Activated CD4-positive, alpha-beta T cell treated with anti-CD3 and anti-CD28 coated beads for 4 hours (primary cell): ENCODE results near the gene ADARB2.

Experiments
- DNase-seq, 2 donors: peaks; one replicate each; pipeline ENCODE4 v3.0.0-alpha.2; 2020

The ADARB2 gene

DNA sequence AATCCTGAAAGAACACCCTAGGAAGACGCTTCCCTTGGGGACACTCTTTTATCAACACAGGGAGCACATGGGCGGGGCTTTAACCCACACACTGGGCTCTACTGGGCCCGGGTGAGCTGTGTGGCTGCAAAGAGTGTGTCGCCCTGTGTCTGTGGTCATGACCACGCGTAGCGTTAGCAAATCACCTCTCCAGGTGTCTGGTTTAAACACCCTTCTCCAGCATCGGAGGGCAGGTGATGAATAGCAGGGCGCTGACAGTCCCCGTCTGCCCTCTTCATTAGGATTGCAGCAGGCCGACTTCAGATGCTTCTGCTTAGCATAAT is 127.7 kb downstream of the ADARB2 start:
- DNase-seq, result no peak

DNA sequence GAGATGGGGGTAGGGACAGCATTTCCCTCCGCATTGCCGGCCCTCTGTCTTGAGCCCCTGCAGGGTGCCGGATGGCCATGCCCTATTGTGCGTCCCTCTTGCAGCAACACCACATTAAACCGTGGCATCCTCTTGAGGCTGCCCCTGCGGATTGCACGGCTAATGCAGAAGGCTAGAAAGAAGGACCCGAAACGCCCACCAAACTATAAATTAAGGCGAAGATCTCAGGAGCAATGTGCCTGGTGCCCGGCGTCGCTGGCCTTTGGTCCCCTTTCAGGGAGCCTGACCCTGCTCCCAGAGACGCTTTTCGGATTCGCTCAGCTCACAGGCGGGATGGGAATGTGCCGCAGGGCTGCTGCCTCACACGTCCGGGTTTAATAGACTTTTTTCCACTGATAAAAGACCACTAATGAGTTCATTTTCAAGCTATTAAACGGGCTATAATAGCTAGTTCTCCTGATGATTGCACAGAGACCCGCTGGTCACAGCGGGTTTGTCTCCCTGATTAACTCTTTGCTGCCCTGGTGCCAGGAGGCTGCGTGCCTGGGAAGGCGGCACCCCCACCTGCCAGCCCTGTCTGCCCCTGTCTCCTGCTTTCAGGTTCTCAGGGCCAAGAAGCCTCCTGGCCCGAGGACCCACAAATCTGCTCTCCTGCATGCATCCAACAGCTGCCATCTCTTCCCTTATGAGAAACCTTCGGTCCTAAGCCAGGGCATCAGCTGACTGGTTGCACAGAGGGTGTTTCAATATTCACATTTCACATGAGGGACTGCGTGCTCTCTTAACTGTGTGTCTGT is 128.3 kb downstream of the ADARB2 start:
- DNase-seq, result no peak

DNA sequence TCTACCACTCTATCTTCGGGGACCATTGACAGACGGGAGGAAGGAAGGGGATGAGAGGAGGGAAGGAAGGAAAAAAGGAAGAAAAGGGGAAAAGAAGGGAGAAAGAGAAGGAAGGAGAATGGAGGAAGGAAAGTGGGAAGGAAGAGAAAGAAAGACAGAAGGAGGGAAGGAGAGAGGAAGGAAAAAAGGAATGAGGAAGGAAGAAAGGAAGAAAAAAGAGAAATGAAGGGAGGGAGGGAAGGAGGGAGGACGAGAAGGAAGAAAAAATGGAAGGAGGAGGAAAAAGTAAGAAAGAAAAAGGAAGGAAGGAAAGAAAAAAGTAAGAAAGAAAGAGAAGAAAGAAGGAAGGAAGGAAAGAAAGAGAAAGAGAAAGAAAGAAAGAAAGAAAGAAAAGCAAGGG is 128.9 kb downstream of the ADARB2 start:
- DNase-seq, result no peak

DNA sequence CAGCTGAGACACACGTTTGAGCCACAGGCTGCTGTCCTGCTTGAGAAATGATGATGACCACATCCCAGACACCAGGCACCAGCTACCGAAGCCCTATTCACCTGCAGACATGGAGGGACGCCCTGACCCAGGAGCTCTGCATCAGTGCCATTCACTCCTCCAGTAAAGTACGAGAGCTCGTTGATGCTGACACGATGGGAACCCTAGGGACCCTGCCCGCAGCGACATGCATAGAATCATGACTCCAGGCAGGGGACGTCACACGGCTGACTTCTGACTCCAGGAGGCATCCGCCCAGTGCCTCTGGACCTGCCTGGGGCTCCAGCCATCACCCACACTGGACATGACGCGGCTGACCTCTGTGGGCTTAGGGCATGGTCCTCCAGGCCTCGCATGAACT is 129.9 kb downstream of the ADARB2 start:
- DNase-seq, result no peak

DNA sequence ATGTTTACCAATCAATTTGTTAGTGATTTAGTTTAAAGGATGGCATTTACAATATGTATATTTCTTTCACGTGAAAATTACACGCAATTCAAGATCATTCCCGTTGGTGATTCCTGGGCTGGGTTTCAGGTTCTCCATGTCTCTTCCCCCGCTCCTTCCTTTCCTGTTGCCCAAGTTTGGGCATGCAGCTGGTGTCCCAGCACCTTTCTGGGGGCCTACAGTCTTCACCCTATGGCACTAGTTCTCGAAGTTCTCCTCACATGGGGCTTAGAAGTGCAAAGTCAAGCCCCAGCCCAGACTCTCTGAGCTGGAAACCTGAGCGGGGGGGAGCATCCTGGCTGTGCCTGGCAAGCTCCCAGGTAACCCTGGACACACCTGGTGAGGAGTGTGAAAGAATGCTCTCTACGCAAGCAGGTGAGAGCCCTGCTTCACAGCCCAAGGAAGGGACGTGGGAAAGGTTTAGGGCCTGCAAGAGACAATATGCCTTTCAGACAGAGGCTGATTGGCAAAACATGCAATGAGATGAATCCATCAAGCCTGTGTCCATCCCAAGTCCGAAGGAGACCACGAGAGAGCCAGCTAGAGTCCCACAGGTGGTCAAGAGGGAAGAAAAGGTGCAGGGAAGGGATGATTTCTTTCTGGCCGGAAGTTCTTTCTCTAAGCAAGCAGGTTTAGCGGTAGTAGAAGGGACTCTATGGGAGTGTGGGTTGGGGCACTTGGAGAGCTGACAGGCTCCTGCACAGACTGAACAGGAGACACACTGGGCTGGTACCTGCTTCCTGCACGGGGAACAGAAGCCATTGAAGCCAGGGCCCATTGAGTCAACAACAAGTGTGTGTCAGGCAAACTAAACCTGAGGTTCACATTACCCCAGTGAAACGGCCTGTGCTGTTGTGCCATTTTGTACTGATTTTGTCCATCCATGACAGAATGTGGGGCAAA is 131.1 kb downstream of the ADARB2 start:
- no peak for DNase-seq

DNA sequence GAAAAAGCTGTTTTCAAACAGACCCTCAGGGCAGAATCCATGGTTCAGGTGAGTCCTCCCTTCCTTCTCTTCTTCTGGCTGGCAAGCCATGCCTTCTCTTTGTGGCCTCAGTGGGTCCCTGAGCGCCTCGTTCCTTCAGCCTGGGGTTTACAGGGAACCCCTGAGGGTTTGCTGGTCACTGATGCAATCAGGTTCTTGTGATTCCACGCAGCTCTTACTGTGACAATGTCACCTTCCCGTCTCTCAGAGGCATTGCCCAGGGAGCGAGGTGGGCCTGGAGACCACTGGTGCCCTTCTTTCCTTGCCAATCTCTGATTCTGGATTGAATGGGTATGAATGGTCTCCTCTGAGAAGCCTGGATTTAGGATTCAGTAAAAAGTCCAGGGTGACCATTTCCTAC is 132.2 kb downstream of the ADARB2 start:
- DNase-seq, result no peak

DNA sequence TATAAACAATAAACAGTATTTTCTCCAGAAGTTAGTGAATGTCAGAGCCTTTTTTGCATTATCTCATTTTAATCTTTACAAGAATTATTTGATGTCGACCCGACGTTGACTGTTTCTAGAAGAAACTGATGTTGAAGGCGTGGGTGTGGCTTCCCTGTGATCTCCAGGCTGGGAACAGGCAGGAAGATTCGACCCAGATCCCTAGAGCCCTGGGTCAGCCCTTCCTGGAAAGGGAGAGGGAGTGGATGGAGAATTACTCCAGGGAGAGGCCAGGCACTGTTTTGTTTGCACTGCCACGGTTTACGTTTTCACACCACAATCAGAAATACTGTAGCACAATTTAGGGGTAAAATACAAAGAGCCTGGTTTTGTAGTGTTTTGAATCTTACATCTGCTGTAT is 133.1 kb downstream of the ADARB2 start:
- DNase-seq, result no peak

DNA sequence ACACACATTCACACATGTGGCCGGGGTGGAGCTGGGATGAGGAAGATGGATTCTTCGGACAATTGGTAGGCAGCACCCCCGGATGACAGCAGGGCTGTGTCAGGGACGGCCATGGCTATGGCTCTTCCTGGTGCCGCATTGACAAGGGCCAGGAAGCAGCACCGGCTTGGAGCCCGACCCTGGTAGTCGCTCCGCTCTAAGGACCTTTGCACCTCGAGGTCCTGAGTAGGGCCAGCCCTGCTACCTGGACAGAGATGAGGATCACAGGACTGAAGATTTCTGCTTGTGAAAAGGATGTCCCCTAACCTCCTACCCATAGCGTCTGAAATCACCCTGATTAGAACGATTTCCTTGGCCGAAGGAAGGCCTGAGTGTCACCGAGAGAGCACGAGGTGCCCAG is 134.1 kb downstream of the ADARB2 start:
- no peak for DNase-seq

DNA sequence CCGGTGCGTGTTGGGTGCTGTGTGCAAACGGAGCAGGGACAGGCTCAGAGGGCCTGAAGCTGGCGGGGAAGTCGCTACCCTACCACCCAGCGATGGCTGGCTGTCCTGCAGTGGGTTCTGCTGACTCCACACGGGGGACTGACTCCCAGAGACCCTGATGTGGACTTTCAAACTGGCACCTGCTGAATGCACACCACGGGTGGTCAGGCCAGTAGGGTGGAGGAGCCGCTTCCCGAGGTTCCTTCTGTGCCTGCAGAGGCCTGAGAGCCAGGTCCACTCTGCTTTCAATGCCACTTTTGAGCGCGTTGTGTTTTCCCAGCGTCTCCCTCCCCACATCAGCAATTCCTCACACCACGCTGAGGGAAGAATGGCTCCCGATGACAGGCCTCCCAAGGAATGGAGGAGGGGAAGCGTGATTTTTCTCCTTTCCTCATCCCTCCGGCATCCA is 135.3 kb downstream of the ADARB2 start:
- DNase-seq, result no peak

DNA sequence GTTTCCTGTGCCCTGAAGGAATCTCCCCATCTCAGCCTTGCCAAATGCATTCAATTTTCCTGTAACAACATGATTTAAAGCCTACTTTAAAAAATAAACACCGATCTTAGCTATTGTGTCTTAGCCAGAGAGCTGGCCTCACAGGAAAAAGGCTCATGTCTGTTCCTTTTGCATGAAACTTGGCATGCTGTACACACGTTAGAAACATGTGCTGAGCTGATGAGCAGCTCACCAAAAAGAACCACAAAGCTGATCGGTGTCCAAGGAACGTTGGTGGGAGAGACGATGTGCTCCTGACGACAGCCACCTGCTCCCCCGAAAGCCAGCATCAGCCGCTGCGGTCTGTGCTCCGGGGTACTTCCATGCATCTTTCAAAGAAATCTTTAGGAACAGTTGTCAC is 135.9 kb downstream of the ADARB2 start:
- DNase-seq, result no peak

DNA sequence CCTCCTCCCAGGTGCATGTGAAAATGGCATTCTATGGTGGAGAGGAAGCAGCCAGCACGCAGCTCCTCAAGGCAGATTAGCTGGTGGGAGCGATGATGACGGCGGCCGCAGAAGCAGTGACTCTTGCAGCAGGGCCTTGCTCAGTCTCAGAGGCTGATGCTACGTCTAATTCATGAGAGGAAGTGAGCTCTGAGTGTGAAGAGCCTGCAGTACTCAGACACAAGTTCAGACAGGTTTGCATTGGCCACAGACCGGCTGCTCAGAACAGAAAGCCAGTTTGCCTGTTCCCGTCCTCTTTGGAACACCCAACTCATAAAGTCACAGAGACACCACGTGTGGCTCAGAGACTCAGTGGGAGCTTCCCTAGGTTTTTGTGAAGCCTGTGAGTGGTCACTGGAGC is 136.5 kb downstream of the ADARB2 start:
- DNase-seq, result no peak

DNA sequence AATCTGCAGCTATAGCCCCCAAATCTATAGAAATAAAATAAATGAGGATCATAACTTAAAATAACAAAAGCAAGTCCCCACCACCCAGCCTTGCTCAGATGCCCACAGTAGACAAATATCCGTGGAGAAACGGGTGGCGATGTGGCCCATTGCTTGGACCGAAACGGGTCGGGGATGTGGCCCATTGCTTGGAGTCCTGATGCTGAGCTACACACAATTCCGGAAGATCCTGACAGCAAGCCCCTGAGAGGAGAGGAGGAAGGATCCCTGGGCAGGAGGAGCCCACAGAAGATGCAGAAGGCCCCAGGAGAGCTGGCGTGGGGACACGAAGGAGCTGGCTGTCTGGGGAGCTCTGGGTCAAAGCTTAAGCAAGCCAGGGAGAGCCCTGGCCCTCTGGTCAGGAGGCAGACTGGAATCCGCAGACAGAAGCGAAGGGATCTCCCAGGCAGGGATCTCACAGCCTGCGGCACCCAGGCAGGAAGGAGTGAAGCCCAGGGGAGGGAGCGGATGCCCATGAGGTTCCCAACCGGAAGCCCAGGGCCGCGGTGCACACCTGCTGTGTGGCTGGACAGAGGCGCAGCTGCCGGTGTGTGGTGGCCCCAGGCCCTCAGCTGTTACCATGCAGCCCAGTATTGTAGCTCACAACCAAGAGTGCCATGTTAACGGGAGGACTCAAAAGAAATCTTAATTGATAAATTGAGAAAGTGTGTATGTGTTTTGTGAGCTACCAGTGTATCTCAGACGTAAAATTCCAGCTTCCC is 138.8 kb downstream of the ADARB2 start:
- no peak for DNase-seq

DNA sequence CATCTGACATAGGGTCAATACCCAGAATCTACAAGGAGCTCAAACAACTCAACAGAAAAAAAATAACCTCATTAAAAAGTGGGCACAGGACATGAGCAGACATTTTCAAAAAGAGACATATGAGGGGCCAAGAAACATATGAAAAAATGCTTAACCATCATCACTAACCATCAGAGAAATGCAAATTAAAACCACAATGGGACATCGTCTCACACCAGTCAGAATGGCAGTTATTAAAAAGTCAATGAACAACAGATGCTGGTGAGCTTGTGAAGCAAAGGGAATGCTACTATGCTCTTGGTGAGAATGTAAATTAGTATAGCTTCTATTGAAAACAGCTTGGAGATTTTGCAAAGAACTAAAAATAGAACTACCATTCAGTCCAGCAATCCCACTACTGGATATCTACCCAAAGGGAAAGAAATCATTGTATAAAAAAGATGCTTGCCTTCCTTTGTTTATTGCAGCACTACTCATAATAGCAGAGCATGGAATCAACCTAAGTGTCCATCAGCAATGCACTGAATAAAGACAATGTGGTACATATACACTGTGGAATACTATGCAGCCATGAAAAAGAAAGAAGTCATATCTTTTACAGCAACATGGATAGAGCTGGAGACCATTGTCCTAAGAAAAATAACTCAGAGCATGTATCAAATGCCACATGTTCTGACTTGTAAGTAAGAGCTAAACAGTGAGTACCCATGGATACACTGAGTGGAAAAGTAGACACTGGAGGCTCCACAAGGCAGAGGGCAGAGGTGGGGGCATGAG is 139.8 kb downstream of the ADARB2 start:
- DNase-seq, result no peak

DNA sequence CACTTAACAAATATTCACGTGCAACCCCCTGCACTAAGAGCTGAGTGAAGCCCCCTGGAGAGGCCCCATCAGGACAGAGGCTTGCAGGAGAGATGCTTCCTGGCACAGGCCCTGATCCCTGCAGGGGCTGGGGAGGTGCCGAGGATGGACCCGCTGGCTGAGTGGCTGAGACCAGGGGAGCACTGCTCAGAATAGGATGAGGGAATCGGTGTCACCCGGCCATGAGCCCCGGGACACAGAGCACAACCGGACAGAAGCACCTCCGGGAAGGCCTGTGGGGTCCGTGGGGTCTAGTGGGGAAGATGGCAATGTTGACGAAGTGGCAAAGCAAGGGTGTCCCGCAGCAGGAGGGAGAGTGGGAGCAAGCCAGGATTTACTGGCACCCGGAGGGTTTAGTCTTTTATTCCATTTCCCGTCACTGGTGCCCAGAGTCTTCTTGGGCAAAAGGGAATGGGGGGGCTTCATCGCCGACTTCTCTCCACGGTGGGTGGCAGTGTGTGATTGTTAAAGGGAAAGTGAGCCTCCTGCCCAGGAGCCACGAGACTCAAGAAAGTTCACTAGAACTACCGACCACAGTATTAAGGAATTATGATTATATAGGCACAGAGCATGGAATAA is 140.7 kb downstream of the ADARB2 start:
- DNase-seq, result no peak

DNA sequence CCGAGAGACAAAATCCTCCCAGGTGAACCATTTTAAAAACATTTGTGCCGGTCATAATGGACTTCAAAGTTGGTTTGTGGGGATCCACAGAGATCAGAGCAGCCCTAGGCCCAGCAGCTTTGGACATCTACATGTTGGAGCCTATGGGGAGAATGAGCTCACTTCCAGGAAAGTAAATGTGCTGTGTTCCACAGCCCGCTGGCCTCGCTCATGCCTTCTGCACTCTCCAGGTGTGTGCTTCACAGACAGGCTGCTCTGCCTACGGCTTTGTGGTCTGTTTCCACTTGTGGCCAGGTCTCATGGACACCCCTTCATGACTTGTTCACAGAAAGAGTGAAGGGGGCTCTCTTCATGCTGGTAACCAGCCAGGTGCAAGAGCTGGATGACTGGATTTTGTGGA is 141.6 kb downstream of the ADARB2 start:
- no peak for DNase-seq

DNA sequence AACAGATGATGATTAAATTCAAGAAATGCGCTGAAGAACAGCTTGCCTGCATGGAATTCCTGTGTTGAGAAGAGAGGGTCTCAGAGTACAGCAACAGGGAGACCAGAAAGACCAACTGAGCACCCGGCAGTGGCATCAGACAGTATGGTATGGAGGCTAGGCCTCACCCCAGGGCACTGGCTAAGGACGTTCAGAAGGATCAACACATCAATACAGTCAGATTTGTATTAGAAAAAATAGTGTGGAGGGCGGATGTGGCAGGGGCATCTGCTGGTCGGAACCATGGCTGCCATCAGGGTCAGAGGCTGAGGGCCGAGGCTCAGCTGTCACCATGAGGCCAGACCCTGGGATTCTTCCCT is 142.1 kb downstream of the ADARB2 start:
- DNase-seq, result no peak

DNA sequence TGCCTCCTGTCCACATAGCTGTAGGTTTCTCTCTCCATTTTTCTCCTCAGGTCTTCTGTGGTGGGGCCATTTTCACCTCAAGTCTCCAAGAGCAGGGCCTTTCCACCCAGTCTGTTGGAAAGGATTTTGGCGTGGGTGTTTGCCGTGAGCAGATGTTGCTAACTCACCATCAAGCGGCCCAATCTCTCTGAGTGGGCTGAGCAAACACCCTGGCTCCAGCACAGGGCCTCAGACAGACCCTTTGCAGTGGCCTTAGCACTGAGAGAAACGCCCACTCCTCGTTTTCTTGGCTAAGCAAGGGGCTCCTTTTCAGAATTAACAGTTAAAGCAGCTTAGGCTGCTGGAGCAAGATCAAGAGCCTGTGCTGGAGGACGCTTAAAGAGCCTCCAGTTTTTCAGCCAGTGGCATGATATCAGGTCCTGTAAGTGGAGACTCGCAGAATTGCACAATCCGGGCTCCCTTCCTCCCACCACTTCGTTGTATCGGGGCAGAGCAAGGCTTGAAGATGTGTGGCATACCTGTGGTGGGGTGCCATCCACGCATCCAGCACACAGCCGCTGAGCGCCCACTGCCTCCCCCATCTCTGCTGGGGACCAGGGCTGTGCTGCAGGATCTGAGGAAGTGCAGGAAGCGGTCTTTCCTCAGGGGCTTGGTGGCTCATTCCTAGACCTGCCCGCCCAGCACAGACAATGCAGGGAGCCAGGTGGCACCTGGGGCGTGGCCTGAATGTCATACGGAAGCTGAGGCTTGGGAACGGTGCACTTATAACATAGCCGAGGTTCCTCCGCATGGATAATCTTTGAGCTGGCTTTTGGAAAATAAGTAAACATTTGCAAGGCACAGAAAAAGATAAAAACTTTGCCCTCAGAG is 142.7 kb downstream of the ADARB2 start:
- DNase-seq, result no peak

DNA sequence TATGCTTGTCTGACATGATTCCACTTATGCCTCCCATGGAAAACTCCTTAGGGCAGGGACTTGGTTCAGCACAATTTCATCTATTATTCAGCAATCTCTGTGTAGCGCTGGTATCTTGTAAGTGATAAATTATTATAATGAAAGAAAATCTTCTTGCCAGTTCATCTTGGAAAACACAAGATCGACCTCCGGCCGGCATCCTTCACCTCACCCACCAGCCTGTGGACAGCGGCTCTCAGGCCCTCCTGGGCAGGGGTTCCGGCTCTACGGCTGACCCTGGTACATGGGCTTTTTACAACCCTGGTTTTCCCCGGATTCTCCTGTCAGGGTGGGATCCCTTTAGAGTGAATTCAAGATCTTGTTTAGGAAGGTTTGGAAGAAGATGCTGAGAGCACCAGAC is 145.6 kb downstream of the ADARB2 start:
- no peak for DNase-seq

DNA sequence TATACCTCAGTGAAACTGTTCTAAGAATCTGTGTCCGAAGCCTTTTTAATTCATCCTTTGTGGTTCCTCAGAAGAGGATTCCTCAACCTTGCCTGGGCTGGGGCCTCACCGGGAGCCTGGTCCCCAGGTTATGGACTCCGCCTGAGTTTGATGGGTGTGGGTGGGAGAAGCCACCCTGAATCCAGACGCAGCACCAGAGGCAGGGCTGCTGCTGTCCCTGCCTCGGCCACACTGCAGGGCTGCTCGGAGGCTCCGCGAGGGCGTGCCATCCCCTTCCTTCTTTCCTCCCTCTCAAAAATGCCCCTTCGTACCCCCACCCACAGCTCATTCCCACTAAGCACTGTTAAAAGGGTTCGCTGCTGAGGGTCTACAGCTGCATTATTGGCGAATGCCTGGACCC is 146.3 kb downstream of the ADARB2 start:
- DNase-seq, result no peak

DNA sequence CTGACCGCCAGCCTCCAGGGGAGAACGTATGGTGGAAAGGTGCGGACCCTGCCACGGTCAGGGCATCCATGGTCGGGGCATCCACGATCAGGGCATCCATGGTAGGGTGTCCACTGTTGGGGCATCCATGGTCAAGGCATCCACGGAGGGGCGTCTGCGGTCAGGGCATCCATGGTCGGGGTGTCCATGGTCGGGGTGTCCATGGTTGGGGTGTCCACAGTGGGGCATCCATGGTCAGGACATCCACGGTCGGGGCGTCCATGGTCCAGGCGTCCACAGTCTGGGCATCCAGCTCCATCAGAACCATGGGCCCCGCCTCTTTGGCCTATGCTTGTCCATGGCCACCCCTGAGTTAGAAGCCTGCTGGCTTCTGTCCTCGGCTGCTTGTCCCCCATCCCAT is 148.1 kb downstream of the ADARB2 start:
- DNase-seq, result no peak

DNA sequence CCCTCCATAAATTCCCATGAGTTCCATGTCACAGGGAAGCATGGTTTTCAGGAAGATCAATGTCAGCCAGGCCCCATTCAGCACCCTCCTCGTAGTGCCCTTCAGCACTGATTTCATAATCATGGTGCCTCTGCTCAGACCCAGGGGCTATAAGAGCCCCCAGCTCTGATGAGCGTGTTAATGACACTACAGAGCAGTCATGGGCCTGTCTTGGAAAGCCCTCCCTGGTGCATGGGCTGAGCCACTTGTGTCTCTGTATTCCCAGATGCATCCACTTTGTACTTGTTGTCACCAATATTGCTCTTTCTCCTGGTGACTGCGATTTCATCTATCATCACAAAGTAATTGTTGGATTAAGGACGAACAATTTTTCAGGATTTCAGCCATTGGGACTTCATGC is 154.6 kb downstream of the ADARB2 start:
- DNase-seq, result no peak
